ENCODE data around the gene NEK4. TPM values are rescaled to one million over a fixed set of nuclear protein-coding genes. Genes with fewer than 3 reads are reported as not detected.

Gene NEK4
- total RNA-seq, 4 donors from 2014 or later, result 16.4 to 25.6 (median 22.4) TPM

- peaks cover 33 to 34% of the 10 kb centered on the region in 2 donors for H3K4me1 ChIP-seq
- in situ Hi-C loops (cut with MboI; ENCODE audit: low sequenced_read_pairs in 4 of 4), result no loop called here
Observed at GRCh38 chr3:52705688-52706686, 64.8 kb downstream of the NEK4 start, which contains the start of the genes GLT8D1 and SPCS1. Gene GLT8D1 (minus strand): TSS chr3:52705791. CDS start chr3:52700460, 5,331 bp downstream. Gene SPCS1 (plus strand): TSS chr3:52706106. CDS start chr3:52706247, 141 bp downstream.

GRCh38 chr3:52705438-52705687, 65.4 kb downstream of the NEK4 start:
- ATAC-seq, result no peak
- in situ Hi-C loops (cut with MboI; ENCODE audit: low sequenced_read_pairs in 4 of 4) (no loop called here), intact Hi-C loops (cut with DNase I; ENCODE audit: low total_unique reads) (loop anchor here (1.0 to 5.0 kb wide), 2 partner anchors 20 to 342 kb away; partner anchors contain the start of genes PBRM1 and SFMBT1)
- Histone ChIP-seq H3K4me1 (peaks cover 33 to 34% of the 10 kb centered on the region in 2 donors), H3K9me3 (no peaks in the 10 kb centered on the region), H3K27me3 (no peaks in the 10 kb centered on the region), H3K4me3 (peak overlapping the region; percentile 79 to 97 (median 94)), H3K27ac (peak overlapping the region; percentile 80 to 93 (median 85)), H3K36me3 (peaks cover 0 to 20% of the 10 kb centered on the region in 2 donors)
- no peak for TF ChIP-seq CTCF (IDR thresholded peaks at IDR 0.05 in 4 of 5, conservative IDR thresholded peaks at IDR 0.05 in 1 of 5)
- DNase-seq, result no peak

More at GRCh38 chr3:52705688-52706686, 64.8 kb downstream of the NEK4 start, which contains the start of the genes GLT8D1 and SPCS1:
- Histone ChIP-seq H3K27me3 (no peaks in the 10 kb centered on the region), H3K27ac (peak within 1 kb of the TSS; percentile 80 to 93 (median 85)), H3K36me3 (peaks cover 0 to 23% of the 10 kb centered on the region in 2 donors), H3K9me3 (no peaks in the 10 kb centered on the region), H3K4me3 (peak within 1 kb of the TSS; percentile 79 to 97 (median 94))
- intact Hi-C loops (cut with DNase I; ENCODE audit: low total_unique reads), result loop anchor here (1.0 to 5.0 kb wide), 2 partner anchors 21 to 341 kb away; partner anchors contain the start of genes PBRM1 and SFMBT1
- DNase-seq (peak; percentile 71 to 77), ATAC-seq (peak; percentile 93 to 94)
- TF ChIP-seq POLR2A (IDR thresholded peaks at IDR 0.05), result peak; percentile 50 to 74
- TF ChIP-seq CTCF (IDR thresholded peaks at IDR 0.05 in 4 of 5, conservative IDR thresholded peaks at IDR 0.05 in 1 of 5), result no peak

GRCh38 chr3:52704611-52705437, 65.9 kb downstream of the NEK4 start:
- in situ Hi-C loops (cut with MboI; ENCODE audit: low sequenced_read_pairs in 4 of 4), result no loop called here

More at GRCh38 chr3:52704611-52705437, 65.9 kb downstream of the NEK4 start:
- H3K27ac ChIP-seq, result peak overlapping the region; percentile 80 to 93 (median 85)
- peak overlapping the region; percentile 79 to 97 (median 94) for H3K4me3 ChIP-seq
- DNase-seq, result peak in 1 of 2 donors; percentile 42
- H3K9me3 ChIP-seq, result no peaks in the 10 kb centered on the region
- H3K4me1 ChIP-seq, result peaks cover 33 to 34% of the 10 kb centered on the region in 2 donors
- TF ChIP-seq CTCF (IDR thresholded peaks at IDR 0.05 in 4 of 5, conservative IDR thresholded peaks at IDR 0.05 in 1 of 5) (no peak), POLR2A (IDR thresholded peaks at IDR 0.05) (no peak)
- H3K27me3 ChIP-seq, result no peaks in the 10 kb centered on the region
- intact Hi-C loops (cut with DNase I; ENCODE audit: low total_unique reads), result loop anchor here (1.0 to 5.0 kb wide), 2 partner anchors 20 to 342 kb away; partner anchors contain the start of genes PBRM1 and SFMBT1
- H3K36me3 ChIP-seq, result peaks cover 0 to 19% of the 10 kb centered on the region in 2 donors
- ATAC-seq, result peak; percentile 10 to 14
